ENCODE data around the gene KCNC3. TPM values are rescaled to one million over a fixed set of nuclear protein-coding genes. Genes with fewer than 3 reads are reported as not detected.

The KCNC3 gene
- 0.07 and 0.35 TPM in 2 replicates for total RNA-seq

DNA sequence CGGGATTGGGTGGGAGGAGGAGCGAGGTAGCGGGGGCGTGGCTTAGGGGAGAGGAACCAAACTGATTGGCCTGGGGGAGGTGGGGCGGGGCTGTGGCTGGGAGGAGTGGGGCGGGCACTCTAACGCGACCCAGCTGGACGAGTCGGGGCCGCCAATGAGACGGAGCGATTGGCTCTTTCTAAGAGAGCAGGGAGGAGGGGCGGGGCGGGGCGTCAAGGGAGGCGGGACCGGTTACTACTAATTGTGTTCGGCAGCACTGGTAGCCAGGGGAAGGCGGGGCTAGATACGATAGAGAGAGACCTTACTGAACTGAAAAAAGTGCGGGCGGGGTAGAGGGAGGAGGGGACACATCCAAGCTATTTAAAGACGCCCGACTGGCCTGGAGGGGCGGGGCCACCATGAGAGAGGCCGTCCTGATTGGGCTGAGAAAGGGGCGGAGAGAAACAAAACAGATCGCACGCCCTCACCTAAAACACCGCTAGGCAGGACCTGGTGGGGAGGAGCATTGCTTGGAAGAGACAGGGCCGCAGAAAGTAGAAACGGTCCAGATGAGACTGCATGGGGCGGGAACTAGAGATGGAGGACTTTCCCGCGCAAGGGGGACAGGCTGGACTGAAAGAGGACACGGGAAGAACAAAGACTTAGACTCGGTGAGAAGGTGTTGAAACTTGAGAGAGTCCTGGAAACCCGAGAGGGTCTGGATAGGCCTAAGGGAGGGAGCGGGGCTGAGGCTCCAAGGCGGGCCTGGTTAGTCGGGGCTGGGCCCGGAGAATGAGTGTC is at the start of gene KCNC3:
Gene KCNC3 (minus strand): TSS at position 232 of the 780 bp plus-strand sequence. CDS start 295 bp downstream, outside the sequence.
- TF ChIP-seq, protein P1, sequence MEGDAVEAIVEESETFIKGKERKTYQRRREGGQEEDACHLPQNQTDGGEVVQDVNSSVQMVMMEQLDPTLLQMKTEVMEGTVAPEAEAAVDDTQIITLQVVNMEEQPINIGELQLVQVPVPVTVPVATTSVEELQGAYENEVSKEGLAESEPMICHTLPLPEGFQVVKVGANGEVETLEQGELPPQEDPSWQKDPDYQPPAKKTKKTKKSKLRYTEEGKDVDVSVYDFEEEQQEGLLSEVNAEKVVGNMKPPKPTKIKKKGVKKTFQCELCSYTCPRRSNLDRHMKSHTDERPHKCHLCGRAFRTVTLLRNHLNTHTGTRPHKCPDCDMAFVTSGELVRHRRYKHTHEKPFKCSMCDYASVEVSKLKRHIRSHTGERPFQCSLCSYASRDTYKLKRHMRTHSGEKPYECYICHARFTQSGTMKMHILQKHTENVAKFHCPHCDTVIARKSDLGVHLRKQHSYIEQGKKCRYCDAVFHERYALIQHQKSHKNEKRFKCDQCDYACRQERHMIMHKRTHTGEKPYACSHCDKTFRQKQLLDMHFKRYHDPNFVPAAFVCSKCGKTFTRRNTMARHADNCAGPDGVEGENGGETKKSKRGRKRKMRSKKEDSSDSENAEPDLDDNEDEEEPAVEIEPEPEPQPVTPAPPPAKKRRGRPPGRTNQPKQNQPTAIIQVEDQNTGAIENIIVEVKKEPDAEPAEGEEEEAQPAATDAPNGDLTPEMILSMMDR (conservative IDR thresholded peaks at IDR 0.05; ENCODE audit: low read depth, low read length): no peak
- peak within 1 kb of the TSS; percentile 70 for H3K4me3 ChIP-seq (ENCODE audit: low read depth, low read length)
- DNase-seq (ENCODE audit: low read depth): peak; percentile 93

DNA sequence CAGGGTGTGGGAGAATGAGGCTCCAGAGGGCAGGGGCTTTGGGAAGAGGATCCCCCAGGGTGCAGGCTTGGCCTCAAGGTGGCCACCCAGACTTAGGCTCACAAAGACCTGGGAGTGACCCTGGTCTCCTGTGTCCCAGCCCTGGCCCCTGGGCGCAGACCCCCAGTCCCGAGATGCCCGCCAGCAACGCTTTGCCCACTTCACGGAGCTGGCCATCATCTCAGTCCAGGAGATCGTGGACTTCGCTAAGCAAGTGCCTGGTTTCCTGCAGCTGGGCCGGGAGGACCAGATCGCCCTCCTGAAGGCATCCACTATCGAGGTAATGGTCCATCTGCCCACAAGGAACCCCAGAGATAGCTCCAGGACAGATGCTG is 49.7 kb upstream of the KCNC3 start:
- TF ChIP-seq, protein P1 (conservative IDR thresholded peaks at IDR 0.05; ENCODE audit: low read depth, low read length): no peak
- DNase-seq (ENCODE audit: low read depth): no peak
- no peak overlapping the region for H3K4me3 ChIP-seq (ENCODE audit: low read depth, low read length)

DNA sequence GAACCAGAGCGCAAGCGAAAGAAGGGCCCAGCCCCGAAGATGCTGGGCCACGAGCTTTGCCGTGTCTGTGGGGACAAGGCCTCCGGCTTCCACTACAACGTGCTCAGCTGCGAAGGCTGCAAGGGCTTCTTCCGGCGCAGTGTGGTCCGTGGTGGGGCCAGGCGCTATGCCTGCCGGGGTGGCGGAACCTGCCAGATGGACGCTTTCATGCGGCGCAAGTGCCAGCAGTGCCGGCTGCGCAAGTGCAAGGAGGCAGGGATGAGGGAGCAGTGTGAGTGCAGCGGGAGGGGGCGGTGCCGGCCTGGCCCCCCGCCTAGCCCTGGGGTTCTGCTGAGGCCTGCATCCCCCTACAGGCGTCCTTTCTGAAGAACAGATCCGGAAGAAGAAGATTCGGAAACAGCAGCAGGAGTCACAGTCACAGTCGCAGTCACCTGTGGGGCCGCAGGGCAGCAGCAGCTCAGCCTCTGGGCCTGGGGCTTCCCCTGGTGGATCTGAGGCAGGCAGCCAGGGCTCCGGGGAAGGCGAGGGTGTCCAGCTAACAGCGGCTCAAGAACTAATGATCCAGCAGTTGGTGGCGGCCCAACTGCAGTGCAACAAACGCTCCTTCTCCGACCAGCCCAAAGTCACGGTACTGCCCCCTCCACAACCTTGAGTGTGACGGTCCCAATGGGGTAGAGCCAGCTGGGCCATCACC is 49.1 kb upstream of the KCNC3 start:
- DNase-seq (ENCODE audit: low read depth): no peak
- TF ChIP-seq, protein P1 (conservative IDR thresholded peaks at IDR 0.05; ENCODE audit: low read depth, low read length): no peak
- H3K4me3 ChIP-seq (ENCODE audit: low read depth, low read length): no peak overlapping the region

DNA sequence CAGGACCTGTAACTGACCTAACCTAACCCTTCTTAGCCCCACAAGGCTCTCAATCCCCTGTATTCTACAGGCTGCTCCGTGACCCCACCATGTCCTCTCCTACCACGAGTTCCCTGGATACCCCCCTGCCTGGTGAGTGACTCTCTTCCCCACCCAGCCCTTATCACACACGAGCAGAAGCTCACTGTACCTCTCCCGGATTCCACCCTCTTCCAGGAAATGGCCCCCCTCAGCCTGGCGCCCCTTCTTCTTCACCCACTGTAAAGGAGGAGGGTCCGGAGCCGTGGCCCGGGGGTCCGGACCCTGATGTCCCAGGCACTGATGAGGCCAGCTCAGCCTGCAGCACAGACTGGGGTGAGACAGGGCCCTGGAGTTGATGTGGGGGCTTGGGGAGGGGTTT is 48.3 kb upstream of the KCNC3 start:
- no peak overlapping the region for H3K4me3 ChIP-seq (ENCODE audit: low read depth, low read length)
- DNase-seq (ENCODE audit: low read depth): no peak
- TF ChIP-seq, protein P1 (conservative IDR thresholded peaks at IDR 0.05; ENCODE audit: low read depth, low read length): no peak

DNA sequence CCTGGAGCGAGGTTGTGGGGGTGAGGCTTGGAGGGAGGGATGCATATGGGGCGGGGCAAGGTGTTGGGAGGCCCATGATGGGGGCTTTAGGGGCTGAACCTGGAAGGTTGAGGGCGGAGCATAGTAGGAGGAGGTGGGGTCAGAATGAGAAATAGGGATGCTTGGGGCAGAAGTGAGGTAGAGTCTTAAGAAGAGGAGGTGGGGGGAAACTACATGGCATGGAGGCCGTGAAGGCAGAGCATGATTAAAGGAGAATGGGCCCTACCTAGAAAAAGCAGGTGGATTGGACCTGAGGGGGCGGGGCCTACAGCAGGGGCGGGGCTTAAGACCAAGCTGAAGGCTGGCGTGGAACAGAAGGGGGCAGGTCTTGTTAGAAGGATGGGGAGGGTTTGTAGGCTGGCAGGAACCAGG is 47.9 kb upstream of the KCNC3 start:
- TF ChIP-seq, protein P1 (conservative IDR thresholded peaks at IDR 0.05; ENCODE audit: low read depth, low read length): no peak
- peak overlapping the region; percentile 35 for H3K4me3 ChIP-seq (ENCODE audit: low read depth, low read length)
- DNase-seq (ENCODE audit: low read depth): no peak

DNA sequence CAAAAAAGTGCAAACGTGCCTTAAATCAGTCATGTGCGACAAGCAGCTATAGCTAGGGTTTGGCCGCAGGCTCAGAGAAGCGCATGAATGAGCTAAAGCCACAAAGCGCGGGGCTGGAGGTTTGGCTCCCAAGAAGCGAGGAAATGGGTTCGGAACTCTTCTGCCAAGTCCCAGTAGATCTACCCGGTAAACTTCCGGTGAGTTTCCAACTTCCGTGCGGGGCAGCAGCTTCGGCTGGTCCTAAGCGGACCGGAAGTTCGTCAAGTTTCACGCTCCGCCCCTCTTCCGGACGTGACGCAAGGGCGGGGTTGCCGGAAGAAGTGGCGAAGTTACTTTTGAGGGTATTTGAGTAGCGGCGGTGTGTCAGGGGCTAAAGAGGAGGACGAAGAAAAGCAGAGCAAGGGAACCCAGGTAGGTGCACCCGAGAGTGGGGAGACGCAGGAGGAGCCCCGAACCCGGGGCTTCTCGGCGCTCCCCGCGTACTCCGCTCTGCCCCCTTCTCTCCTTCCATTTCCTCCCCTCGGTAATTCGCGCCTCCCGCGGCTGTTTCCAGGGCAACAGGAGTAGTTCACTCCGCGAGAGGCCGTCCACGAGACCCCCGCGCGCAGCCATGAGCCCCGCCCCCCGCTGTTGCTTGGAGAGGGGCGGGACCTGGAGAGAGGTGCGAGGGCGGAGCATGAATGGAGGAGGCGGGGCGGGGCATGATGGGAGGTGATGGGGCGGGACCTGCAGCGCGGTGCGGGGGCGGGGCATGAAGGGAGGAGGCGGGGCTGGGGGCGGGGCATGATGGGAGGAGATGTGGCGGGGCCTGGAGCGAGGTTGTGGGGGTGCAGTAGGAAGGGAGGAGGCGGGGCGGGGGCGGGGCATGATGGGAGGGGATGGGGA is 47.2 kb upstream of the KCNC3 start, which contains the start of gene NR1H2:
Gene NR1H2 (plus strand): TSS at position 292 of the 885 bp plus-strand sequence. CDS start 1,149 bp downstream, outside the sequence.
- DNase-seq (ENCODE audit: low read depth): peak; percentile 81
- H3K4me3 ChIP-seq (ENCODE audit: low read depth, low read length): peak within 1 kb of the TSS; percentile 89
- TF ChIP-seq, protein P1 (conservative IDR thresholded peaks at IDR 0.05; ENCODE audit: low read depth, low read length): no peak
